ENCODE data around the gene OR2A5. TPM values are rescaled to one million over a fixed set of nuclear protein-coding genes. Genes with fewer than 3 reads are reported as not detected.
"Not testable (repeated sequence)": the region's sequence is repeated elsewhere in the genome, so short reads cannot be mapped to it uniquely, and the experiment has no call there.

The OR2A5 gene
- total RNA-seq, 4 donors from 2014 or later: not detected

GRCh38 chr7:144006692-144007042 lies 42.1 kb upstream of the OR2A5 start:
- no peak overlapping the region for H3K4me3 ChIP-seq
- DNase-seq: no peak
- H3K9me3 ChIP-seq: no peaks in the 10 kb centered on the region
- 88 to 94% methylated on average over 1 of the region's 1 CpG for WGBS, 2 donors
- intact Hi-C loops (cut with DNase I): no loop called here
- no peaks in the 10 kb centered on the region for H3K4me1 ChIP-seq
- no peaks in the 10 kb centered on the region for H3K36me3 ChIP-seq
- no peak for TF ChIP-seq CTCF (IDR thresholded peaks at IDR 0.05)
- TF ChIP-seq POLR2A (IDR thresholded peaks at IDR 0.05): no peak
- no peaks in the 10 kb centered on the region for H3K27me3 ChIP-seq
- H3K27ac ChIP-seq: no peak overlapping the region

- WGBS, 2 donors: 17 to 71% methylated on average over 1 to 2 of the region's 2 CpGs
- Histone ChIP-seq H3K4me1 (no peaks in the 10 kb centered on the region), H3K36me3 (no peaks in the 10 kb centered on the region), H3K27me3 (no peaks in the 10 kb centered on the region), H3K9me3 (no peaks in the 10 kb centered on the region), H3K4me3 (no peak overlapping the region), H3K27ac (no peak overlapping the region)
- TF ChIP-seq POLR2A (IDR thresholded peaks at IDR 0.05) (no peak), CTCF (IDR thresholded peaks at IDR 0.05) (no peak)
- intact Hi-C loops (cut with DNase I): no loop called here
- no peak for DNase-seq
Measured at GRCh38 chr7:144009361-144009760, 39.4 kb upstream of the OR2A5 start.

GRCh38 chr7:144010061-144010460 lies 38.7 kb upstream of the OR2A5 start:
- H3K27ac ChIP-seq; H3K4me1 ChIP-seq; DNase-seq; H3K4me3 ChIP-seq; H3K36me3 ChIP-seq; H3K27me3 ChIP-seq; intact Hi-C loops (cut with DNase I); H3K9me3 ChIP-seq: not testable (repeated sequence)

- intact Hi-C loops (cut with DNase I); H3K27ac ChIP-seq; H3K36me3 ChIP-seq; DNase-seq; H3K4me3 ChIP-seq; H3K4me1 ChIP-seq; H3K9me3 ChIP-seq; H3K27me3 ChIP-seq: not testable (repeated sequence)
- 70 to 80% methylated on average over 1 of the region's 1 CpG for WGBS, 2 donors
Measured at GRCh38 chr7:144010821-144011220, 37.9 kb upstream of the OR2A5 start.

- no peak for DNase-seq
- no peak overlapping the region for H3K27ac ChIP-seq
- intact Hi-C loops (cut with DNase I): no loop called here
- H3K36me3 ChIP-seq: no peaks in the 10 kb centered on the region
- TF ChIP-seq POLR2A (IDR thresholded peaks at IDR 0.05) (no peak), CTCF (IDR thresholded peaks at IDR 0.05) (no peak)
- no peaks in the 10 kb centered on the region for H3K4me1 ChIP-seq
- H3K4me3 ChIP-seq: no peak overlapping the region
- 75 to 77% methylated on average over 3 to 5 of the region's 5 CpGs for WGBS, 2 donors
- H3K27me3 ChIP-seq: no peaks in the 10 kb centered on the region
- H3K9me3 ChIP-seq: no peaks in the 10 kb centered on the region
Measured at GRCh38 chr7:144011458-144012230, 37.1 kb upstream of the OR2A5 start.

- intact Hi-C loops (cut with DNase I): no loop called here
- WGBS, 2 donors: 55 to 73% methylated on average over 4 of the region's 4 CpGs
- H3K9me3 ChIP-seq: no peaks in the 10 kb centered on the region
- no peaks in the 10 kb centered on the region for H3K27me3 ChIP-seq
- no peaks in the 10 kb centered on the region for H3K36me3 ChIP-seq
- no peak overlapping the region for H3K27ac ChIP-seq
- no peaks in the 10 kb centered on the region for H3K4me1 ChIP-seq
- no peak overlapping the region for H3K4me3 ChIP-seq
- TF ChIP-seq CTCF (IDR thresholded peaks at IDR 0.05) (no peak), POLR2A (IDR thresholded peaks at IDR 0.05) (no peak)
- no peak for DNase-seq
Measured at GRCh38 chr7:144018065-144018464, 30.7 kb upstream of the OR2A5 start.
